Measurements from ENCODE around the gene HSDL2.

DNA sequence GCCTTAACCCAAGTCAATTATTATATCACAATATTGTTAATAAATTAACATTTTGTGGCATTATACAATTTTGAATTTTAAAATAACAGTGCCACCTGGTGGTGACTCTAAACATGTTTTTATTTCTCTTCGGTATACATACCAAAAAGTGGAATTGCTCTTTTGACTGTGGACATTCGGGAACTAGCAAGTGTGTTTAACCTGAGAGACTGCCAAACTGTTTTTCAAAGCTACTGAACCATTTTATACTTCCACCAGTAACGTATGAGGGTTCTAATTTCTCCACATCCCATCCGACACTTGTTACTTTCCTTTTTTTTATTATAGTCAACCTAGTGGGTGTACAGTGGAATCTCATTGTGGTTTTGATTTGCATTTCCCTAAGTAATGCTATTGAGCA, 18.3 kb upstream of the HSDL2 start:
- TF ChIP-seq CTCF (IDR thresholded peaks at IDR 0.05; ENCODE audit: insufficient read depth, low read depth, low read length) (peak; percentile 40), EZH2 (IDR thresholded peaks at IDR 0.05; ENCODE audit: insufficient read depth, low read length) (no peak)
